Caco-2 (cell line): ENCODE data around the gene MPC1. TPM values are rescaled to one million over a fixed set of nuclear protein-coding genes. Genes with fewer than 3 reads are reported as not detected.
A peak's percentile ranks its signal among the peaks of the same experiment; 100 is the strongest.

Source experiments
- Bru-seq: library from RNA; stranded (reverse); fragments of 400-500 nt; gene quantifications from one replicate; lab custom pipeline; 2021; lab: Mats Ljungman, UMichigan
- BruChase-seq, 2 experiments: library from RNA; stranded (reverse); fragments of 400-500 nt; gene quantifications; one replicate each; lab custom pipeline; 2021; lab: Mats Ljungman, UMichigan
- BruUV-seq: library from RNA; stranded (reverse); fragments of 400-500 nt; replicated peaks from 2 replicates; lab custom pipeline; 2021; lab: Mats Ljungman, UMichigan
- CTCF ChIA-PET: fragments of 300-600 bp; sonication (Branson Sonifier 250); formaldehyde crosslinking; loops from one replicate; lab custom pipeline; 2022; ENCODE audit warnings: antibody characterized with exemption; lab: Charles Lee
- POLR2A ChIA-PET: fragments of 300-600 bp; sonication (Branson Sonifier 250); formaldehyde crosslinking; loops from one replicate; lab custom pipeline; 2022; ENCODE audit warnings: antibody characterized with exemption; lab: Charles Lee
- DNase-seq, 2 experiments: peaks; one replicate each; pipeline versions ENCODE4 v3.0.0 to v3.0.0-alpha.2; 2020 to 2022
- H3K27me3 ChIP-seq: replicated peaks from 2 replicates; pipeline ENCODE4 v1.6.0; 2011; ENCODE audit warnings: low read length; ENCODE audit not compliant: control insufficient read depth, insufficient read depth
- H3K36me3 ChIP-seq: 2 replicates; pipeline ENCODE4 v1.5.1; 2011; ENCODE audit warnings: low read length; ENCODE audit not compliant: control insufficient read depth, insufficient read depth
- H3K4me1 ChIP-seq: fragments of 250-450 bp; sonication (Bioruptor Pico); 2 replicates; pipeline ENCODE4 v1.5.1; 2020; ENCODE audit warnings: mild to moderate bottlenecking
- H3K4me3 ChIP-seq: 2 replicates; pipeline ENCODE4 v1.5.1; 2011; ENCODE audit warnings: low read depth, mild to moderate bottlenecking, control low read depth, low read length
- H3K9me3 ChIP-seq: fragments of 250-450 bp; sonication (Bioruptor Pico); 2 replicates; pipeline ENCODE4 v1.5.1; 2020; ENCODE audit warnings: mild to moderate bottlenecking, moderate library complexity
- H3K27ac Mint-ChIP-seq: one replicate; pipeline ENCODE4 v1.8.0; 2022; ENCODE audit warnings: mixed read lengths; ENCODE audit not compliant: unreplicated experiment
- H3K27me3 Mint-ChIP-seq: one replicate; pipeline ENCODE4 v1.8.0; 2022; ENCODE audit warnings: mixed read lengths; ENCODE audit not compliant: insufficient read depth, unreplicated experiment
- H3K36me3 Mint-ChIP-seq: one replicate; pipeline ENCODE4 v1.8.0; 2022; ENCODE audit warnings: mild to moderate bottlenecking, mixed read lengths; ENCODE audit not compliant: insufficient read depth, unreplicated experiment
- H3K4me1 Mint-ChIP-seq: one replicate; pipeline ENCODE4 v1.8.0; 2022; ENCODE audit warnings: low read depth, mixed read lengths; ENCODE audit not compliant: unreplicated experiment
- H3K4me3 Mint-ChIP-seq: one replicate; pipeline ENCODE4 v1.8.0; 2022; ENCODE audit warnings: mild to moderate bottlenecking, moderate library complexity, mixed read lengths; ENCODE audit not compliant: unreplicated experiment
- H3K9me3 Mint-ChIP-seq: one replicate; pipeline ENCODE4 v1.8.0; 2022; ENCODE audit warnings: mixed read lengths; ENCODE audit not compliant: unreplicated experiment
- CTCF ChIP-seq, 2 experiments: fragments of 200-600 bp in 1 of 2; IDR thresholded peaks; 1 replicate in 1 of 2; 2 replicates in 1 of 2; pipeline versions ENCODE4 v1.5.1 to v1.8.0; 2011 to 2022; ENCODE audit warnings: antibody characterized with exemption in 1 of 2, control low read depth in 1 of 2, inconsistent platforms in 1 of 2, low read depth in 1 of 2, low read length in 1 of 2, mild to moderate bottlenecking in 1 of 2, moderate library complexity in 1 of 2; ENCODE audit not compliant: insufficient read depth in 1 of 2, severe bottlenecking in 1 of 2, unreplicated experiment in 1 of 2
- intact Hi-C: fragments of 100-400 bp; cut with micrococcal nuclease; formaldehyde crosslinking; loops from one replicate; pipeline ENCODE4 v1.10.0; 2022; ENCODE audit not compliant: unreplicated experiment
- long read RNA-seq: library from polyadenylated mRNA; stranded (forward); transcript quantifications from one replicate; pipeline ENCODE4 v2.0.0, GENCODE V29; 2022
- total RNA-seq: library from RNA; stranded (reverse); gene quantifications from 2 replicates; pipeline ENCODE4 v1.2.3, GENCODE V29; 2022

The MPC1 gene
- total RNA-seq (19.7 and 20.4 TPM in 2 replicates), Bru-seq, nascent RNA (percentile 70 among the genes with signal in this experiment), BruChase-seq, experiment 1, labeled RNA remaining after a 2-hour chase (percentile 82 among the genes with signal in this experiment), BruChase-seq, experiment 2, labeled RNA remaining after a 6-hour chase (percentile 74 among the genes with signal in this experiment)
- long read RNA-seq, transcript MPC1-201 (4 exons, 976 nt), result major isoform, 34 of 36 reads
- long read RNA-seq, partial matches to known transcripts, result 2 of 36 reads
- long read RNA-seq, other reads (novel, unspliced or antisense), result 0 of 36 reads

- ChIA-PET POLR2A (no interaction called here), CTCF (no interaction called here)
- peak within 1 kb of the TSS; percentile 82 for H3K4me3 Mint-ChIP-seq
- peaks cover 5% of the 10 kb centered on the region for H3K36me3 Mint-ChIP-seq
- no TSS peak for BruUV-seq
- H3K4me1 Mint-ChIP-seq, result peaks cover 13% of the 10 kb centered on the region
- Histone ChIP-seq H3K36me3 (no peaks in the 10 kb centered on the region; the same call in 1 of the 2 replicates), H3K9me3 (no peaks in the 10 kb centered on the region), H3K4me1 (peaks cover 21% of the 10 kb centered on the region), H3K4me3 (peak within 1 kb of the TSS; percentile 86), H3K27me3 (no peaks in the 10 kb centered on the region)
- H3K9me3 Mint-ChIP-seq, result no peaks in the 10 kb centered on the region
- DNase-seq, result peak; percentile 94 to 98
- H3K27ac Mint-ChIP-seq, result peak within 1 kb of the TSS; percentile 87
- intact Hi-C loops, result loop anchor here (1.0 to 10.0 kb wide), 7 partner anchors 17 to 612 kb away; partner anchors contain the start of genes CEP43, PRR18 and RPS6KA2
- no peak for TF ChIP-seq CTCF (IDR thresholded peaks at IDR 0.05; ENCODE audit: insufficient read depth in 1 of 2, low read depth in 1 of 2, low read length in 1 of 2, severe bottlenecking in 1 of 2, unreplicated experiment in 1 of 2)
- H3K27me3 Mint-ChIP-seq, result no peaks in the 10 kb centered on the region
Observed at GRCh38 chr6:166382933-166383801, at the start of gene MPC1. TSS of gene MPC1 (minus strand) at chr6:166382940. CDS start at chr6:166382876, 64 bp downstream.

- ChIA-PET CTCF (no interaction called here), POLR2A (no interaction called here)
- no peak for TF ChIP-seq CTCF (IDR thresholded peaks at IDR 0.05; ENCODE audit: insufficient read depth in 1 of 2, low read depth in 1 of 2, low read length in 1 of 2, severe bottlenecking in 1 of 2, unreplicated experiment in 1 of 2)
- Mint-ChIP-seq H3K9me3 (no peaks in the 10 kb centered on the region), H3K4me3 (no peak overlapping the region), H3K27me3 (peaks cover 5% of the 10 kb centered on the region), H3K27ac (no peak overlapping the region), H3K36me3 (no peaks in the 10 kb centered on the region), H3K4me1 (no peaks in the 10 kb centered on the region)
- DNase-seq, result peak in 1 of 2 experiments; percentile 15
- Histone ChIP-seq H3K4me3 (no peak overlapping the region), H3K36me3 (no peaks in the 10 kb centered on the region), H3K27me3 (no peaks in the 10 kb centered on the region), H3K9me3 (no peaks in the 10 kb centered on the region), H3K4me1 (no peaks in the 10 kb centered on the region)
- intact Hi-C loops, result loop anchor here (10.0 kb wide), 1 partner anchor 335 kb away; no protein-coding TSS in a partner anchor
- BruUV-seq, result no TSS peak
Observed at GRCh38 chr6:166430269-166430668, 47.5 kb upstream of the MPC1 start.

- no peak for DNase-seq
- ChIA-PET POLR2A (no interaction called here), CTCF (no interaction called here)
- H3K36me3 Mint-ChIP-seq, result no peaks in the 10 kb centered on the region
- peaks cover 1% of the 10 kb centered on the region; the same call in 1 of the 2 replicates for H3K27me3 ChIP-seq
- H3K4me1 ChIP-seq, result peaks cover 6% of the 10 kb centered on the region; the same call in 1 of the 2 replicates
- H3K27ac Mint-ChIP-seq, result no peak overlapping the region
- H3K36me3 ChIP-seq, result no peaks in the 10 kb centered on the region
- BruUV-seq, result no TSS peak
- intact Hi-C loops, result no loop called here
- H3K4me1 Mint-ChIP-seq, result peaks cover 7% of the 10 kb centered on the region
- no peak overlapping the region for H3K4me3 ChIP-seq
- H3K27me3 Mint-ChIP-seq, result no peaks in the 10 kb centered on the region
- no peaks in the 10 kb centered on the region for H3K9me3 Mint-ChIP-seq
- no peaks in the 10 kb centered on the region for H3K9me3 ChIP-seq
- no peak overlapping the region for H3K4me3 Mint-ChIP-seq
- TF ChIP-seq CTCF (IDR thresholded peaks at IDR 0.05; ENCODE audit: insufficient read depth in 1 of 2, low read depth in 1 of 2, low read length in 1 of 2, severe bottlenecking in 1 of 2, unreplicated experiment in 1 of 2), result no peak
Observed at GRCh38 chr6:166424431-166424830, 41.7 kb upstream of the MPC1 start.
